HG03354 (cell line): ENCODE measurements around the gene PDK4.
A peak's percentile ranks its signal among the peaks of the same experiment; 100 is the strongest.

Source experiments
- ATAC-seq: cut with Tn5 transposase; IDR thresholded peaks from one replicate; pipeline ENCODE4 v1.9.1; 2021; ENCODE audit warnings: mild to moderate bottlenecking; ENCODE audit not compliant: unreplicated experiment, poor library complexity, severe bottlenecking

The PDK4 gene

DNA sequence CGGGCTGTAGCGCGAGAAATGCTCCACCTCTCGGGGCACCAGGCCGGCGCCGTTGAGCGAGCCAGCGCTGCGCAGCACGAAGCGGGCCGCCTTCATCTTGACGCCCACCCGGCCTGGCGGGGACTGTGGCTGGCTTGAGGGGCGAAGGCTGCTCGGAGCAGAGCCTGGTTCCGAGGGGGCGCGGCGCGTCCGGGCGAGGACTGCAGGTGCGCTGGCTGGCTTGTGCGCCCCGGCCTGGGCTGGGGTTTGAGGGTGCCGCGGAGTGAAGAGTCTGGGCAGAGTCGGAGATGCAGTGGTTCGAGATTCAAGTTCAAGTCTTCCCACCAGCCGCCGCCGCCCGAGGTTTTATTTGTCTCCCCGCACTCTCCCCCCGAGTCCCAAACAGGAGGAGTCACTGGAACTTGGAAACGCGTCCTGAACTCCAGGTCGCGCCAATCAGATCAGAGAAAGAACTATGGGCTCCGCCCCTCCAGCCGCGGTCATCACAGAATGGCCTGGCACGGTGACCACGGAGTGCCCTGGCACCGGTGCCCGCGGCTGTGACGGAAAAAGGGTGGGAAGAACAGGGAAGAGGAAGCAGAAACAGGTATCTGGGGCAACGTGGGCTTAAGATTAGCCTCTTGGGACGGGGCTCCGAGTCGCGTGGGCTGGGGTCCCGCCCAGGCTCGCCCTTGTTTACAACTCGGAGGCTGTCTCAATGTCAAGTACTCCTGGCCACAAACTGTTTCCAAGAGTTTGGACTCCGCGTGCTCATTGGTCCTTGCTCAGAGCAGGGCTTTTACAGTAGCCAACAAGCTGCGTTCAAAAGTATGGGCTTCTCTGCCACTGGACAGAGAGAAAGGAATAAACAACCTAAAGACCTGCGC, at the start of gene PDK4:
Gene PDK4, minus strand, starts transcription at position 319 of the 866 bp plus-strand sequence. Its CDS starts 223 bp downstream, at position 96.
- ATAC-seq = peak; percentile 58

DNA sequence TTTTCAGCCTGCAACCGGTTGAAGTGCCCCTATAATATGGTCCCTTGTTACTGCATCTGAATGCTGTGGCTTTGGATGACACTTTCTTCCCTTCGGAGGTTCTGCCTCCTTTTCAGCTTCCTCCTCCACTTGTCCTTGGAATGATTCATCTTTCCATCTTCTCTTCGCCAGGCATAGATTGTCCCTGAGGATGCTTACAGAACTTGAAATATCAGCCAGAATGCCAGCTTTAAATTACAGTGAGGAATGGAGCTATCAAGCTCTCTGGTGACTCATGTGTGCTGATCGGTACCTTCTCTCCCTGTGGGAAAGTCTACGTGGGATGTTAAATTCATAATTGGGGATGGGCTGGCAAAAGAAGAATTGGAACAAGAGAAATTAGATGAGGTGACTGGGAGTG, 45.9 kb upstream of the PDK4 start:
- ATAC-seq = no peak

DNA sequence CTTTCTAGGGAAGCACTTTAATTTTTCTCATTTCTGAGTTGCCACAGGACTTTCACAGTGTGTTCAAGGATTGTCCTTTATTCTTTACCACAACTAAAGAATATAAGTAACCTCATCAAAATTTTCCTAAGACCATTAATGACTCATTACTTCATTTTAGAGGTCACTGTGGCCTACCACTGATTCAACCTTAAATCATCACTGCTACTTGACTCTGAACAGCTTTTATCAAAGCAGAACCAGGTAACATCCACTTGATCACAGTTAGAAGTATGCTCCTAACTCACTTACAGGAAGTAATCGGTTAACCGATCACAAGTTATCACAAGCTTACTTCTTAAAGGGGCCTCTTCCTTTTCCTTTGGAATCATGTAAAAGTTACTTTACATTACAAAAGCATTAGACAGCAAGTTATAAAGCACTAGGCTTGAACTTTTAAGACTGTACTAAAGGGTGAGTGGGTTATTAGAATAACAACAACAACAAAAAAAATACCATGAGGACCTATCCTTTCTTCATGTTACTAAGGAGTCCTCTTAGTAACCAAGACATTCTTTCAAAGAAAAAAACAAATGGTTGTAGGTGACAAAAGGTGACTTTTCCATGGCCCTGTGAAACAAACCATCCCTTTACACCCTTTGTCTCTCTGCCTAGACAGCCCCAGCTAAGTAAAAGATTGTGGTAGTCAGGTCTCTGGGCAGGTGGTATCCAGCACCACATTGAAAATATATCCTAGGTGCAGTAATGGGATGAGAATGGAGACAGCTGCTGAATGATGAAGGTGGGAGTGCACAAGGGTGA, 40.0 kb upstream of the PDK4 start:
- no peak for ATAC-seq

DNA sequence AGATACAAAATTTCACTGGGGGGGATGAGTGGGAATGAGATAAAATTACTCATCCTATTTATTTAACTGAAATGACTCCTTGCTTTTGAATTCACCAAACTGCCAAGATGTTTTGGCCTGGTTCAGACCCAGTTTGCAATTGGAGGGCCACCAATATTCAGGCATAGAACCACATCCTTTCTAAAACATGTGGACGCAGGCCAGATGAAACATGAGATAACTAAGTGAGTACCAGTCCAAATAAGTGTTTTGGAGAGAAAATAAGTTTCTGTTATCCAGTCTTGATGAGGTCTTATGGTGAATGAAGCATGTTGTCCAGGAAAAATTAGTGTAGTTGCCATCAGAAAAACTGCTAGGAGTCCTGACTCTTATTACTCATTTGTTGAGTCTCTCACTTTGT, 36.3 kb upstream of the PDK4 start:
- no peak for ATAC-seq

DNA sequence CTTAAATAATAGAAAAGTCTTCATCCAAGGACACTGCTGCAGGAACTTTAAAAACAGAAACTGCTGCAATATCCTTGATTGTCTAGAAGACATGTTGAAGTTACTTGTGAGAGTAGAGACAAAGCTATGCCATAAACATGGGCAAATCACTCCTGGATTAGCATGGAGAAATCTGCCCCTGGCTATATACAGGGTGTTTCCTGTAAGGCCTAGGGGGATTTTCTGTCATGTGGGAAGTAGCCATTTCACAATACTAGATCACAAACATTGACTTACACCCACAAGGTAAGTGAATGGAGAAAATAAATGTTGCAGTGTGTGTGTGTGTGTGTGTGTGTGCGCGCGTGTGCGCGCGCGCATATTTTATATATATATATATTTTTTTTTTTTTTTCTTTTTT, 35.2 kb upstream of the PDK4 start:
- no peak for ATAC-seq

DNA sequence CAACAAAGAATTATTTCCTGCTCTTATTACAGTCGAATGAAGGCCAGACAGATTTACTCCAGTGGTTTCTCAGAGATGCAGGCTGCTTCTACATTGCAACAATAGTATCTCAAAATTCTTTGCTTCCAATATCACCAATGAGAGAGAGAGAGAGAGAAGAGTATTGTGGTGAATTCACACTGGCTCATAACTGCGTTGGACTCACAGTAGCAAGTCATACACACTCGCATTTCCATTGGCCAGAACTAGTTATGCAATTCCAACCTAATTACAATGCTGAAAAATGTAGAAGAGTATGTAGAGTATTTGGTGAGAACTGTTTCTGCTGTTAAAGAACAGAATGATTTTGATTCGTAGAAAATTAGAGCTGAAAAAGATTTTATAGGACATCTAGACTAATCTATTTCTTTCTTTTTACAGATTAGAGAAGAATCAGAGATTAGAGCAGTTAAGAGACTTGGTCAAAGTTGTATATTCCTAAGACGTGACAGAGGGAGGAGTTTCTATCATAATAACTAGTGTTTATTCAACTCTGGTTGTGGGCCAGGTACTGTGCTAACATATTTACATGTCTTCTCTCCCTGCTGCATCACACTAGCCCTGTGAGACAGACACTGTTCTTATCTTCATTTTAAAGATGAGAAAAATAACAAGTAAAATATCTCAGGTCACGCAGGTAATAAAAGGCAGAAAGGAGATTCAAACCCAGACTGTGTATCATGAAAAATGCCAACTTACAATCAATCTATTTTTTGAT, 34.6 kb upstream of the PDK4 start:
- no peak for ATAC-seq

DNA sequence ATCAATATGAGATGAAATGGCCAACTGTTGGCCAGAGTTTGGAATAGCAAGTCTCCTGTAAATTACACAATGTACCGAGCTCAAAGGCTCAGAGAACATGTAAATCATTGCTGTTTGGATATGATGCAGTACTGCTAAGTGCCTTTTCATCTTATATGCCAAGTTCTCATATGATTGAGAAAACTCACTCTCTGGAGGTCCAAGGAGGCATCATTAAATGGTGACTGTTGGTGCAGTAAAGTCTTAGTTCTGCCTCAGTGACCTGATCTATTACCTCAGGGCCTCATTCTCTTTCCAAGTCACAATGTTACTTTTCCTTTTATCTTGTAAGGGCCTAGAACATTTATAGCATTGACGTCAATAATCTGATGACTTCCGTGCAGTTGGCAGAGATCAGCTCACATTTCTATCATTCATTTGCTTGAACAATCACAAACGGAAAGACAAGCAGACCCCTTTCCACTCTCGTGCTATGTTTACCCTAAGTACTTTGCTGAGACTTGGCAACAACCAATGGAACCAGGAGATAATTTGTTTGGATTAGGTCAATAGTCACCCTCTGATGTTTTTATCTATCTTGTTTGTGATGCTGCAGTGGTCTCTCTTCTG, 32.6 kb upstream of the PDK4 start:
- ATAC-seq = no peak

DNA sequence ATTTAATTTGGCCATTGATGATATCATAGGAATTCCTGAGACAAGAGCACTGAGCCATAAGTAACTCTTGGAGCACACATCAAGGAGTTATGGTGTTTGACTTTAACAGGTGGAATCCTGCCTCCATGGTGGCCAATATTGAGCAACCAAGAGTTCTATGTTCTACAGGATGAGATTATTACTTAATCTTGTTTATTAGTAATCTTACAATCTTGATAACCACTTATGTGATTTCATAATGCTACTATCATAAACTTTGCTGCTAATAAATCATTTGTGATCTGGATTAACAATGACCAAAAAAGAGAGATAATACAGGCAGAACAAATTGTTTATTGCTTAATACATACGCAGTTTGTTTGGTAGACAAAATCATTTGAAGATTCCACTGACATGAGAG, 27.5 kb upstream of the PDK4 start:
- ATAC-seq = no peak

DNA sequence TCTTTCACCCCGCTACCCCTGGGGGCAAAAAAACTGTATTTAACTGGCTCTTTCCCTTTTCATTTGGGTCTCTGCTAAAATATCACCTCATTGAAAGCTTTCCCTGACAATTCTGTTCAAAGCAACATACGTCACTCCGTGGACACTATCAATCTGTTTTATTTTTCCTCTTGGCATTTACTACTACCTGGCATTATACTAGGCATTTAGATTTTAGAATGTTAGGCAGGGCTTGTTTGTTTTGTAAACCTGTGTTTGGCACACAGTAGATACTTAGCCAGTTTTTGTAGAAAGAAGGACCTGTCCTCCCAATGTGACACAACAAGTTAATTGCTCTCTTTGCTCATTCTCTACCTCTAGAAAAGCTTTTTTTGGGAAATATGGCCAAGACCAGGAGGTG, 26.5 kb upstream of the PDK4 start:
- ATAC-seq = no peak

DNA sequence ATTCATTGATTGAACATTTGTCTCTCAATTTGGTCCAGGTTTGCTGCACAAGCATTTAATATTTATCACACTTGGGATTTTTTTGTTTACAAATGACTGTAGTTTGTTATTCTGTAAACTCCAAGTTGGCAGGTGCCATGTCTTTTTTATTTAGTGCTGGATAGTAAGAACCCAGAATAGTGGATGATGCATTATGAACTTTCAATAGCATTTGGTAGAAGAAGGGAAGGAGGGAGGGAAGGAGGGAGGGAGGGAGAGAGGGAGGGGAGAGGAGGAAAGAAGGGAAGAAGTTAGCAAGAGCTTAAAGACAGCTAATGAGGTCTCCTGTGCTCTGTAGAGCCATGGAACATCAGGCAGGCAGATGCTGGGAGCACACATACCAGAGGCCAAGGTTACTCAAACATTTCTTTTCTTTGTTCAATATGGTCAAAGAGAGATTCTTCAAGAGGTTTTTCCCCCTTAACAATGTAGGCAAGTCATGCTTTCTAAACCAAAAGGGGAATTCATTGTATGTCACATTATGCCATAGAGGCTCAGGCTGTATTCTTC, 25.8 kb upstream of the PDK4 start:
- ATAC-seq = no peak

DNA sequence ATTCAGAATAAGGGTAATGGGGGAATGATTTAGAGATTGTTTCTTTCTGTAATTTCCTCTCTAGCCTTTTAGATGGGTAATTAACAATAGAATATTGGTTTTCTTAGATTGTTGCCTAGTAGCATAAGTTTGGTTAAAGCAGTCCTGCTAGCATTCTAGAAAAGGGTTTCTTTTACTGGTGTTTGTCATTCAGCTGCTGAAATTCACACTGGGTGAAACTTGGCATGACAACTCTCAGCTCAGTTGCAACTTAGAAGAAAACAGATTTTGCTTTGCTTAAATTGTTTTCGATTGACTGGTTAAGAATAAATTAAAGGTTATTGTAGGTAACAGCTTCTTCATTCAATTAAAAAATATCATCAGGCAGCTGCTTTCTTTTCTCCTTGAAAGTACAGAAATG, 25.1 kb upstream of the PDK4 start:
- ATAC-seq = no peak

DNA sequence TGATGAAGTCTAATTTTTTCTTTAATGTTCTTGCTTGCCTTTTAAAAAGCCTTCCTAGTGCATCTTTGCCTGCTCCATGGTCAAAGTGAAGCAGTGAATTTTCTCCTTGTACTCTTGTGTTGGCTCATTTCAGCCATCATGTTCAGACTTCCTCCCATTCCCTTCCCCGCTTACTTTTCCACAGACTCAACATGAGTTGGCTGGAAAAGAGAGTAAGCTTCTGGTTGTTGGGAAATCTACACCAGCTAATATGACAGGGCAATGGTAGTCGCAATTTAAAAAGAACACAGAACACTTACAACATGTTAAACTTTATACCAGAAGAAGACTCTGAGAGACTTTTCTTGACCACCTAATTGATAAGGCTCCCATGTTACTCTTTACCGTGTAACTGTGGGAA, 24.3 kb upstream of the PDK4 start:
- no peak for ATAC-seq

DNA sequence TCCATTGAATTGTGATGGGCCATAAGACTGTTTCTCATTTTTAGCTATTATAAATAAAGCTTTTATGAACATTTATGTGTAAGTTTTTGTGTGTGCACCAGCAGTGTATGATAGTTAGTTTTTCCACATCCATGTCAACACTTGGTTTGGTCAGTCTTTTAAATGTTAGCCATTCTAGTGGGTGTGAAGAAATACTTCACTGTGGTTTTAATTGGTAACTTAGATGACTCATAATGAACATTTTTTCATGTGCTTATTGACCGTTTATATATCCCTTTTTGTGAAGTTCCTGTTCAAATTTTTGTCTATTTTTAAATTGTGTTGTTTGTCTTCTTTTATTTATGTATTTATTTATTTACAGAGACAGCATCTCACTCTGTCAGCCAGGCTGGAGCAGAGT, 23.6 kb upstream of the PDK4 start:
- ATAC-seq = no peak

DNA sequence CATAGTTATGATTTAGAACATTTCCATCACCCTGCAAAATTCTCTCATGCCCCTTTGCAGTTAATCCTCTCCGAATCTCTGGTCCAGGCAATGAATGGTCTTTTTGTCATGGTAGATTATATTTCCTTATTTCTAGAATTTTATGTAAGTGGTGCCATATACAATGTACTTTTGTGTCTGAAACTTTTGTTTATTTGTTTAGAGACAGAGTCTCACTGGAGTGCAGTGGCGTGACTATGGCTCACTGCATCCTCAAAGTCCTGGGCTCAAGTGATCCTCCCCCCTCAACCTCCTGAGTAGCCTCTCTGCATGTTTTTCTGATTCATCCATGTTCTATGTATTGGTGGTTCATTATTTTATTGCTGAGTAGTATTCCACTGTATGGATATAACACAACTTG, 23.2 kb upstream of the PDK4 start:
- ATAC-seq = no peak

DNA sequence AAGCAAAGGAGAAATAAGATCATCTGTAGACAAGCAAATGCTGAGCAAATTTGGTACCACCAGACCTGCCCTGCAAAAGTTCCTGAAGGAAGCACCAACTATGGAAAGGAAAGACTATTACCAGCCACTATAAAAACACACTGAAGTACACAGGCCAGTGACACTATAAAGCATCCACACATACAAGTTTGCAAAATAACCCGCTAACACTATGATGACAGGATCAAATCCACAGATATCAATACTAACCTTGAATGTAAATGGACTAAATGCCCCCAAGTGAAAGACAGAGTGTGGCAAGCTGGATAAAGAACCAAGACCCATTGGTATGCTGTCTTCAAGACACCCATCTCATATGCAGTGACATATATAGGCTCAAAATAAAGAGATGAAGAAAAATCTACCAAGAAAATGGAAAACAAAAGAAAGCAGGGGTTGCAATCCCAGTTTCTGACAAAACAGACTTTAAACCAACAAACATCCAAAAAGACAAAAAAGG, 18.2 kb upstream of the PDK4 start:
- no peak for ATAC-seq

DNA sequence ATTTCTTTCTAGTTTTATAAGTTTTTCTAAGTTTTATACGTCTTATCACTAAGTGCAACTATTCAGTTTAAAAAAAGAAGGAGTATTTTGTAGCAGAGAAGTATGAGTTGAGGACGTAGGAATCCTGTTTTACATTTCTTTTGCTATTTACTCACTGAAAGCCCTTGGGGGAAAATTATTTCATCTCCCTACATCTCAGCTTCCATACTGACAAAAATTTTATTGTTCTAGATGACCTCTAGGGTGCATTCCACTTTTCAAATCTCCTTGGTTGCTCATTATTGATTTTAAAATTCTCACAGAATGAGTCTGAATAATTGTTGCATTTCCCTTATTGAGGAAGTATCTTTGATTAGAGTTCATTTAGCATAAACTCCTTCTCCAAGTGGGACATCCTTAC, 14.9 kb upstream of the PDK4 start:
- ATAC-seq = no peak

DNA sequence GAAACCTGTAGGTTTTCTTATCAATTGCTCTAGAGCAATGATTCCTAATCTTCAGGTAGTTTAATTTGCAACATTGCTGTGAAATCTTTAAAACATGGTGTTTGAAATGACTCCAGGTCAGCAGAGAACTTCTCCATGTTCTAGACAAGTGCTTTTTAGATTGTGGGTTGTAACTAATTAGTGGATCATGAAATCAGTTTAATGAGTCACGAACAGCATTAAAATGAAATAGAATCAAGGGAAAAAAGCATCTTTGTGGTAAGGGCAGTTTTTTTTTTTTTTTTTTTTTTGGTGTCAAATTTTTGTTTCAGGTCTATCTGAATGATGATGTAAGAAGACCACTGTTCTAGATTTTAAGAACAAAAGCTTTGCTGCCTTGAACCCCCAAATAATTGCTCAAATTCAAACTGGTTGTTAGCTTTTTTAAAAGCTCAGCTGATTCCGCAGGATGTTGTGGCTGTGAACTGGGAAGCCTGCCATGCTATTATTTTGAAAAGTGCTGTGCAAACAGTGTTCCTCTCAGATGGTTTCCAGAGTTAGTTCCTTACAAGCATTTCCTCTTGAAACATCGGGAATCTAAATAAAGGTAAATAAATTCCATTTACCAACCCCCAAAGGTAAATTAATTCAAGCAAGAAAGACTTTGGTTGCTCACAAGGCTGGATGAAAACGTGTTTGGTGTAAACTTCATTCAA, 13.1 kb upstream of the PDK4 start:
- no peak for ATAC-seq

DNA sequence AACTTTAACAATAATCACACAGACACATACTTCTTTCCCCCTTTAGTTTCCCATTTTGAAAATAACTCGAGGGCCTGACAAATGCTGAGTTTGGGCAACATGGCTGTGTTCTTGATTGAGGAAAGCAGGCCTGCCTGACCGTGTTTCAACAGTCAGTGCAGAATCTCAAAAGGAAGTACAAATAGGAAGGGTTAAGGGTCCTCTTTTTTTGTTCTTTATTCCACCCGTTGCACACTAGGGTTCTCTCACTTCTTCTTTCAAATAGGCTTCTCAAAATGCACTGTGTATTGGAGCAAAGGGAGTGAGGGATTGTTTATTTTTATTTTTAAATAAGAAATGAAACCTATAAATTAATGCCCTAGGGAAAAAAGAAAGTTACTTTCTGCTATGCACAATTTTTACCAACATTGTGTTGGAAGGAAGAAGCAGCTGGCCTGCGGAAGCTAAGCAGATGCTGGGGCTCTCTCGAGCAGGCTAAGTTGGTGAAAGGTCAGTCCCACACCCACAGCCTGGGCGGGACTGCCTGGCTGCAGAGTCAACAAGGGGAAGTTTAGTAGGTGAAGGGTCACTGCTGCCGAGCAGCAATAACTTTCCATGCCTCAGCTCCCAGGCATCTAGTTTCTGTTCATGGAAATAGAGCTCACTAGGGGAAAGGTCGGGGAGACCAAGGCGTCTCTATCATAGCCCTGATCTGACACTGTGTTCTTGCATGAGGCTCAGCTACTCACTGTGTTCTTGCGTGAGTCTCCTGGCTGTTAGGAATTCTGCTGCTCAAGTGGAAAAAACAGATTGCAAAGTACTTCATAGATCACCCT, 12.2 kb upstream of the PDK4 start:
- ATAC-seq = peak; percentile 98
